GM12872 (cell line): Measurements from ENCODE around the gene FXYD3.

Experiments used
- TF ChIP-seq, protein P1 (sequence below): IDR thresholded peaks from 3 replicates; pipeline ENCODE4 v1.5.1; 2011; ENCODE audit warnings: low read depth, mild to moderate bottlenecking, low read length, moderate library complexity; ENCODE audit not compliant: insufficient read depth

Gene FXYD3, protein sequence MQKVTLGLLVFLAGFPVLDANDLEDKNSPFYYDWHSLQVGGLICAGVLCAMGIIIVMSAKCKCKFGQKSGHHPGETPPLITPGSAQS

DNA sequence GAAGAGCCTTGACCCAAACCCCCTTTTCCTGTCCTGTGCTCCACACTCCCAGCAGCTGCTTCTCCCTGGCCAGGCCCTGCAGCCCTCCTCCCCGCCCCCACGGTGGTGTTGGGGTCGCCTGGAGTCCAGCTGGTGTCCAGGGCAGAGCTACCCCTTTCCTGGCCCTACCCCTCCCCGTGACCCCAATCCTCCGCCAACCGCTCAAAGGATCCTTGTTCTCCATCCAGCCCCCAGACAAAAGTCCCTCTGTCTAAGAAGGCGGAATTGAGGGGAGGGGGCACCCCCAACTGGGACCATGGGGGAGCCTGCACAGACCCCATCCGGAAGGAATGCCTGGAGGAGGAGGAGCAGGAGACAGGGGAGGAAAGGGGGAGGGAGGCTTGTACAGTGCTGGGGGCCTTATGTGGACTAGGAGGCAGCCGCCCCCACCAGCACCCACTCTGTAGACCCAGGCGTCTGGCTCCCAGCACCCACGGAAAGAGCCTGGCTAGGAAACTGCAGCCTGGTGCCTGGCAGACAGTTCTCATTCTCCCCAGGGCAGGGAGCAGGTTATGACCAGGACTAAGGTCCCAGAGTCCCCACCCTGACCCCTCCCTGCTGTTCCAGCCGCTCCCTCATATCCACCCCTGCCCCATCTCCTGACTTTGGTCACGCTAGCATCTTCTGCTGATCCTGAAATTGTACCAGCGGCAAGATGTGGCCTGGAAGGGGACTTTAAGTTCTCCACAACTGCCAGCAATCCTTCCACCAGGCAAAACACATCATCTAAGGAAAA is at the start of gene FXYD3:
FXYD3 (plus strand) TSS at position 647 of the 775 bp plus-strand sequence. CDS start 3,554 bp downstream, outside the sequence.
- TF ChIP-seq, protein P1, sequence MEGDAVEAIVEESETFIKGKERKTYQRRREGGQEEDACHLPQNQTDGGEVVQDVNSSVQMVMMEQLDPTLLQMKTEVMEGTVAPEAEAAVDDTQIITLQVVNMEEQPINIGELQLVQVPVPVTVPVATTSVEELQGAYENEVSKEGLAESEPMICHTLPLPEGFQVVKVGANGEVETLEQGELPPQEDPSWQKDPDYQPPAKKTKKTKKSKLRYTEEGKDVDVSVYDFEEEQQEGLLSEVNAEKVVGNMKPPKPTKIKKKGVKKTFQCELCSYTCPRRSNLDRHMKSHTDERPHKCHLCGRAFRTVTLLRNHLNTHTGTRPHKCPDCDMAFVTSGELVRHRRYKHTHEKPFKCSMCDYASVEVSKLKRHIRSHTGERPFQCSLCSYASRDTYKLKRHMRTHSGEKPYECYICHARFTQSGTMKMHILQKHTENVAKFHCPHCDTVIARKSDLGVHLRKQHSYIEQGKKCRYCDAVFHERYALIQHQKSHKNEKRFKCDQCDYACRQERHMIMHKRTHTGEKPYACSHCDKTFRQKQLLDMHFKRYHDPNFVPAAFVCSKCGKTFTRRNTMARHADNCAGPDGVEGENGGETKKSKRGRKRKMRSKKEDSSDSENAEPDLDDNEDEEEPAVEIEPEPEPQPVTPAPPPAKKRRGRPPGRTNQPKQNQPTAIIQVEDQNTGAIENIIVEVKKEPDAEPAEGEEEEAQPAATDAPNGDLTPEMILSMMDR: no peak

DNA sequence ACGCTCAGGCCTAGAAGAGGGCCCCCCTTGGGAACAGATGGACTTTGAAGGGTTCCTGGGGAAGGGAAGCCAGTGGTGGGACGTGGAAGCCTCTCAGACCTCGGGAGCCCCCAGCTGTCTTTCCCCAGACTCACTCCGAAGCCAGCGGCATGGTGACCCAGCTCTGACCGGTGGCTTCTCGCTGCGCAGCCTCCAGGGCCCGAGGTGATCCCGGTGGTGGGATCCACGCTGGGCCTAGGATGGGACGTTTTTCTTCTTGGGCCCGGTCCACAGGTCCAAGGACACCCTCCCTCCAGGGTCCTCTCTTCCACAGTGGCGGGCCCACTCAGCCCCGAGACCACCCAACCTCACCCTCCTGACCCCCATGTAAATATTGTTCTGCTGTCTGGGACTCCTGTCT is 49.5 kb upstream of the FXYD3 start:
- TF ChIP-seq, protein P1: no peak

DNA sequence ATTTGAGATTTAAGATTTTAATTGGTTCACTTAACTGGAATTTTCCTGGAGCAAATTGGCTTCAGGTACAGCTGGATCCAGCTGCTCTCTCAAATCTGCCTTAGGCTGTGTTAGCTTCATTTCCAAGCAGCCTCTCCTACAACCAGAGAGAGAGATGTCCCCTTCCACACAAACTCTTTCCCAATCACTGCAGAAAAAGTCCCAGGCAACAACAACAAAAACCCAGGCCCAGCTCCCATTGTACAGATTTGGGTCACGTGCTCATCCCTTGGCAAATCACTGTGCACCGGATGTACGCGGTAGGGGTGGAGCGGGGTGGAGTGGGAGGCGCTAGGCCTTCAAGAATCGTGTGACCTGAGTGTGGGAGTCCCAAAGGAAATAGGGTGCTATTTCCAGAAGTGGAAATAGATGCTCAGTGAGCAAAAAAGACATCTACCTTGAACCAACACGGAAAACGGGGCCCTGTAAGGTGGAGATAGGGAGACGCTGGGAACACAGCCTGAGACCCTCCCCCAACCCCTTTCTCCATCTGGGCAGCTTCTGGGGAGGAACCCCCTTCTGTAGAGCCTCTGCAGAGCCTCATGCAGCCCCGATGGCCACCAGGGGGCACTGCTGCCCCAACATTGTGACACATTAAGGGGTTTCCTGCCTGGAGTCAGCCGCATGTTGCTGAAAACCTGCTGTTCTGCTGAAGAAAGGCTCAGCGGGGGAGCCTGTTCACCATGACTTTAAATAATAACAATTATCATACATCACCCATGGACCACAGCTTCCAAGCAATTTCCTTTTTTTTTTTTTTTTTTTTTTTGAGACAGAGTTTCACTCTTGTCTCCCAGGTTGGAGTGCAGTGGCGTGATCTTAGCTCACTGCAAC is 48.7 kb upstream of the FXYD3 start:
- TF ChIP-seq, protein P1: peak; percentile 92

DNA sequence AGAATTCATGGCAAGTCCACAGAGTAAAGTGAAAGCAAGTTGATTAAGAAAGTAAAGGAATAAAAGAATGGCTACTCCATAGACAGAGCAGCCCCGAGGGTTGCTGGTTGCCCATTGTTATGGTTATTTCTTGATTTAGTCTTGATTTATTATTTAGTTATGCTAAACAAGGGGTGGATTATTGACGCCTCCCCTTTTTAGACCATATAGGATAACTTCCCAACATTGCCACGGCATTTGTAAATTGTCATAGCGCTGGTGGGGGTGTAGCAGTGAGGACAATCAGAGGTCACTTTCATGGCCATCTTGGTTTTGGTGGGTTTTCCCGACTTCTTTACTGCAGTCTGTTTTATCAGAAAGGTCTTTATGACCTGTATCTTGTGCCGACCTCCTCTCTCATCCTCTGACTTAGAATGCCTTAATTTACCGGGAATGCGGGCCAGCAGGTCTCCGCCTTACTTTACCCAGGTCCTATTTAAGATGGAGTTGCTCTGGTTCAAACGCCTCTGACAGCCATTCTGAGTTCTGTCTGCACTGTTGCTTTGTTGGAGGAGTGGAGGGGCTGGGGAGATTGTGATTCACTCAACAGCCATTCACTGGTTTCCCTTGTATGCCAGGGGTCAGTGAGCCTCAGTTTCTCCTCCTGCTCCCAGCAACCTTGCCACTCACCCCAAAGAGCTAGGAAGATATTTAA is 46.5 kb upstream of the FXYD3 start:
- TF ChIP-seq, protein P1: no peak

DNA sequence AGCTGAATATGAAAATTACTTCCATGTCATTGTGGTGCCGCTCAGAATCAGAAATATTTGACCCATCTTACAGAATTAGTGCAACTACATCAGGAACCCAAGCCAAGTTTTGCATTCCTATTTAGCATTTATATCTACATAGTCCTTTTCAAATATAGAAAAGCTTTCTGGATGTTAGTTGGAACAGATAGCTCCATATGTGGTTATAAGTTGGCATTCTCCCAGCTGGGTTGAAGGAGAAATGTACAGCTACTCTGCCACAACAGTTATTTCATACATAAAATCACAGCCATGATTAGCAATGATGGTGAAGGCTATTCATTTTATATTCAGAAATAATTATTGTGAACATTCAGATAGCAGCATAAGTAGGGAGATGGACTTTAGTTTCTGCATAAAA is 45.9 kb upstream of the FXYD3 start:
- TF ChIP-seq, protein P1: no peak

DNA sequence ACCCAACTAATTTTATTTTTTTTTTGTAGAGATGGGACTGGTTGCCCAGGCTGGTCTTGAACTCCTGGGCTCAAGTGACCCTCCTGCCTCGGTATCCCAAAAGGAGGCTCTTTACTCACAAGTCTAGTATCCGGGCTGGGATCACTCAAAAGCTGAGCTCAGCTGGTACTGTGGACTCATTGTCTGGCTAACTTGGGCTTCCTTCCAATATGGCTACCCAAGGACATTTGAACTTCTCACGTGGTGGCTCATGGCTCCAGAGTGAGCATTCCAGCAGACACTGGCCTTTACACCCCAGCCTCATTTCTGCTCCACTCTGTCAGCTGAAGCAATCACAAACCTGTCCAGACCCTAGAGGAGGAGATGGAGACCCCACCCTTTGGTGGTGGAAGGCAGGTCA is 45.2 kb upstream of the FXYD3 start:
- TF ChIP-seq, protein P1: no peak

DNA sequence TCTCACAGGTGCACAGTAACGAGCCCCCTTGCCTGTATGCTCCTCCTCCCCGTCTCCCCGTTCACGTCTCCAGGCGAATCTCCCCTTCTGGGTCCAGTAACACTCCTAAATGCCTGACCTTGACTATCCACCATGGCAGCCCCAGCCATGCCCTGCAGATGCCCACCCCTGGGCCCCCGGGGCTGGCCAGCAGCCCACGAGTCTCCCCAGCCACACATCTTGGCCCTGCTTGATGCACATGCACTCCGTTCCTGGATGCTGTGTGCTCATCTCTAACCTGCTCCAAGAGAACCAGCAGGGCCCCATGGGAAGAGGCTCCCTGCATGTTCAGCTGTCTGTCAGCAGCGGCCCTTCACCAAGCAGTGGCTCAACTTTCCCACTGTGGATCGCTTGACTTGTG is 42.1 kb upstream of the FXYD3 start:
- TF ChIP-seq, protein P1: no peak
